H1 (cell line): ENCODE measurements around the gene RNU1-4.
"Not testable (repeated sequence)": the region's sequence is repeated elsewhere in the genome, so short reads cannot be mapped to it uniquely, and the experiment has no call there.

ENCODE experiments used
- ATF2 ChIP-seq: IDR thresholded peaks from 2 replicates; pipeline ENCODE4 v1.6.1; 2012; ENCODE audit warnings: low read length, inconsistent platforms
- CBX5 ChIP-seq: fragments of 300-800, 300-1000 bp; sonication (generic); IDR thresholded peaks from 2 replicates; pipeline ENCODE4 v1.7.1; 2016; ENCODE audit warnings: antibody characterized with exemption, low read length, low read depth
- CTCF ChIP-seq, 3 experiments: IDR thresholded peaks; 1 replicate in 2 of 3; 2 replicates in 1 of 3; pipeline versions ENCODE4 v1.5.1 to v1.6.1; 2011; ENCODE audit warnings: low read length in 3 of 3, mild to moderate bottlenecking in 3 of 3, inconsistent platforms in 2 of 3, low read depth in 1 of 3, moderate library complexity in 1 of 3; ENCODE audit not compliant: insufficient read depth in 1 of 3; ENCODE audit errors: control extremely low read depth in 1 of 3
- EZH2 ChIP-seq: fragments of 200-600 bp; sonication (generic); IDR thresholded peaks from 2 replicates; pipeline ENCODE4 v1.7.1; 2012; ENCODE audit warnings: low read depth, mild to moderate bottlenecking, moderate library complexity, low read length, inconsistent platforms; ENCODE audit not compliant: severe bottlenecking
- JUND ChIP-seq: IDR thresholded peaks from 2 replicates; pipeline ENCODE4 v1.6.1; 2011; ENCODE audit warnings: mild to moderate bottlenecking, improper control_type of control experiment, low read length
- MAFK ChIP-seq: IDR thresholded peaks from 2 replicates; pipeline ENCODE4 v1.6.1; 2012; ENCODE audit warnings: low read depth, mild to moderate bottlenecking, improper control_type of control experiment, low read length
- POLR2A ChIP-seq, 2 experiments: IDR thresholded peaks; 1 replicate in 1 of 2; 2 replicates in 1 of 2; pipeline ENCODE4 v1.6.1; 2011; ENCODE audit warnings: low read depth in 2 of 2, low read length in 2 of 2, mild to moderate bottlenecking in 2 of 2; ENCODE audit errors: control extremely low read depth in 1 of 2
- RNF2 ChIP-seq: fragments of 200-900, 300-1000 bp; sonication (generic); IDR thresholded peaks from 2 replicates; pipeline ENCODE4 v1.7.1; 2016; ENCODE audit warnings: borderline replicate concordance, low read depth, mild to moderate bottlenecking, antibody characterized with exemption, low read length; ENCODE audit not compliant: poor library complexity, severe bottlenecking; ENCODE audit errors: missing control alignments
- USF2 ChIP-seq: IDR thresholded peaks from 2 replicates; pipeline ENCODE4 v1.6.1; 2011; ENCODE audit warnings: low read length, improper control_type of control experiment

- not testable (repeated sequence) for TF ChIP-seq RNF2; JUND; POLR2A (IDR thresholded peaks at IDR 0.05; ENCODE audit: control extremely low read depth in 1 of 2, low read depth in 2 of 2, low read length in 2 of 2); CTCF (IDR thresholded peaks at IDR 0.05; ENCODE audit: control extremely low read depth in 1 of 3, insufficient read depth in 1 of 3, low read depth in 1 of 3, low read length in 3 of 3); USF2; MAFK; ATF2; EZH2; CBX5
These were observed 12.5 kb downstream of the RNU1-4 start for GRCh38 chr1:16752770-16753169.
